GM13976 (cell line): Measurements from ENCODE around the gene GBE1.

ENCODE experiments used
- DNase-seq: peaks from one replicate; pipeline ENCODE4 v3.0.0; 2012; ENCODE audit warnings: low spot score
- CTCF ChIP-seq: IDR thresholded peaks from 2 replicates; pipeline ENCODE4 v1.5.1; 2012; ENCODE audit warnings: borderline replicate concordance, mild to moderate bottlenecking; ENCODE audit not compliant: insufficient read depth; ENCODE audit errors: extremely low read depth, missing control alignments, control extremely low read depth
- in situ Hi-C: fragments of 300-500 bp; cut with MboI; formaldehyde crosslinking; loops from one replicate; pipeline ENCODE4 v1.12.0; 2022; ENCODE audit warnings: low sequenced_read_pairs, mixed read lengths, inconsistent platforms; ENCODE audit not compliant: unreplicated experiment

The GBE1 gene

GRCh38 chr3:81466201-81466560 is 295.3 kb downstream of the GBE1 start:
- no peak for DNase-seq
- no peak for TF ChIP-seq CTCF
- in situ Hi-C loops = no loop called here

GRCh38 chr3:81465510-81466200 is 295.8 kb downstream of the GBE1 start:
- DNase-seq = no peak
- in situ Hi-C loops = no loop called here
- no peak for TF ChIP-seq CTCF

- DNase-seq = no peak
- in situ Hi-C loops = no loop called here
- no peak for TF ChIP-seq CTCF
These were observed 297.7 kb downstream of the GBE1 start for GRCh38 chr3:81463781-81464180.

GRCh38 chr3:81462921-81463320 is 298.5 kb downstream of the GBE1 start:
- in situ Hi-C loops = no loop called here
- TF ChIP-seq CTCF = no peak
- no peak for DNase-seq

- in situ Hi-C loops = no loop called here
These were observed 301.7 kb downstream of the GBE1 start for GRCh38 chr3:81459733-81460132.

GRCh38 chr3:81452418-81452817 is 309.0 kb downstream of the GBE1 start:
- no peak for TF ChIP-seq CTCF
- DNase-seq = no peak
- in situ Hi-C loops = no loop called here

More at GRCh38 chr3:81459733-81460132, 301.7 kb downstream of the GBE1 start:
- no peak for DNase-seq
- no peak for TF ChIP-seq CTCF
